GM19099 (cell line): Measurements from ENCODE around the gene ARHGAP21.

Experiments
- POLR2A ChIP-seq: IDR thresholded peaks from 3 replicates; pipeline ENCODE4 v1.6.1; 2011; ENCODE audit warnings: low read depth; ENCODE audit not compliant: insufficient read length; ENCODE audit errors: extremely low read depth

ARHGAP21 gene

GRCh38 chr10:24618401-24618800 lies 105.3 kb downstream of the ARHGAP21 start:
- TF ChIP-seq POLR2A: no peak

GRCh38 chr10:24617771-24618396 lies 105.8 kb downstream of the ARHGAP21 start:
- no peak for TF ChIP-seq POLR2A

- no peak for TF ChIP-seq POLR2A
These were observed 107.2 kb downstream of the ARHGAP21 start for GRCh38 chr10:24616536-24616935.

- TF ChIP-seq POLR2A: no peak
These were observed 117.7 kb downstream of the ARHGAP21 start for GRCh38 chr10:24606021-24606420.

GRCh38 chr10:24605141-24605540 lies 118.5 kb downstream of the ARHGAP21 start:
- TF ChIP-seq POLR2A: no peak

GRCh38 chr10:24603333-24603732 lies 120.4 kb downstream of the ARHGAP21 start:
- TF ChIP-seq POLR2A: no peak

- no peak for TF ChIP-seq POLR2A
These were observed 125.7 kb downstream of the ARHGAP21 start for GRCh38 chr10:24597961-24598360.

GRCh38 chr10:24597426-24597825 lies 126.3 kb downstream of the ARHGAP21 start:
- no peak for TF ChIP-seq POLR2A

- TF ChIP-seq POLR2A: no peak
These were observed 127.3 kb downstream of the ARHGAP21 start for GRCh38 chr10:24596217-24596930.

GRCh38 chr10:24590697-24591457 lies 132.8 kb downstream of the ARHGAP21 start:
- no peak for TF ChIP-seq POLR2A

GRCh38 chr10:24589265-24589664 lies 134.4 kb downstream of the ARHGAP21 start:
- TF ChIP-seq POLR2A: no peak

GRCh38 chr10:24579906-24580305 lies 143.8 kb downstream of the ARHGAP21 start:
- TF ChIP-seq POLR2A: no peak

GRCh38 chr10:24579448-24579847 lies 144.2 kb downstream of the ARHGAP21 start:
- no peak for TF ChIP-seq POLR2A

- no peak for TF ChIP-seq POLR2A
These were observed 148.1 kb downstream of the ARHGAP21 start for GRCh38 chr10:24575481-24576002.

- no peak for TF ChIP-seq POLR2A
These were observed 149.0 kb downstream of the ARHGAP21 start for GRCh38 chr10:24574578-24575155.
